GM12878 (cell line): ENCODE measurements around the gene C1QC. TPM values are rescaled to one million over a fixed set of nuclear protein-coding genes. Genes with fewer than 3 reads are reported as not detected.

ENCODE experiments used
- ATAC-seq: fragments of 200-7000 bp; cut with Tn5 transposase; 3 replicates; pipeline ENCODE4 v1.9.1; 2020; ENCODE audit warnings: mild to moderate bottlenecking, moderate library complexity
- BruUV-seq: library from RNA; stranded (reverse); fragments of 400-500 nt; replicated peaks from 2 replicates; lab custom pipeline; 2021; lab: Mats Ljungman, UMichigan
- CTCF ChIA-PET: fragments of 300-600 bp; sonication (Branson Sonifier 250); formaldehyde crosslinking; extraction: SDS; loops from one replicate; lab custom pipeline; 2021; ENCODE audit warnings: inconsistent platforms; lab: Yijun Ruan, JAX
- POLR2A ChIA-PET: fragments of 350-600 bp; formaldehyde crosslinking; extraction: SDS; loops from one replicate; lab custom pipeline; 2021; ENCODE audit warnings: inconsistent platforms; lab: Charles Lee
- RAD21 ChIA-PET: fragments of 300-600 bp; sonication (Branson Sonifier 250); formaldehyde crosslinking; loops from one replicate; lab custom pipeline; 2023; ENCODE audit warnings: antibody characterized with exemption; ENCODE audit not compliant: unreplicated experiment; lab: Charles Lee
- SMC1A ChIA-PET: fragments of 300-600 bp; sonication (Branson Sonifier 250); formaldehyde crosslinking; loops from one replicate; lab custom pipeline; 2023; ENCODE audit not compliant: unreplicated experiment, uncharacterized antibody; lab: Charles Lee
- DNase-seq: peaks from one replicate; pipeline ENCODE4 v3.0.0-alpha.2; 2011; ENCODE audit warnings: low read depth, low spot score
- FAIRE-seq: peaks from 3 replicates; lab custom pipeline; 2011; peaks lifted over from hg19 to GRCh38; lab: Jason Lieb, UNC
- H2AFZ ChIP-seq: 2 replicates; pipeline ENCODE4 v1.6.0; 2011; ENCODE audit warnings: low read depth, low read length, control low read depth; ENCODE audit not compliant: control insufficient read depth
- H3K27ac ChIP-seq: 2 replicates; pipeline ENCODE4 v1.5.1; 2011; ENCODE audit warnings: control low read depth; ENCODE audit not compliant: control insufficient read depth, insufficient read depth
- H3K27me3 ChIP-seq, 2 experiments: replicated peaks in 1 of 2; 2 replicates each; pipeline versions ENCODE4 v1.6.0 to v1.6.1; 2011; ENCODE audit warnings: low read length in 1 of 2; ENCODE audit not compliant: control insufficient read depth in 2 of 2, insufficient read depth in 2 of 2
- H3K36me3 ChIP-seq, 2 experiments: 2 replicates each; pipeline ENCODE4 v1.5.1; 2011; ENCODE audit warnings: low read length in 1 of 2; ENCODE audit not compliant: control insufficient read depth in 2 of 2, insufficient read depth in 2 of 2
- H3K4me1 ChIP-seq: 2 replicates; pipeline ENCODE4 v1.6.1; 2011; ENCODE audit warnings: mild to moderate bottlenecking, low read length, moderate library complexity, mixed read lengths; ENCODE audit not compliant: control insufficient read depth, insufficient read depth
- H3K4me2 ChIP-seq: 2 replicates; pipeline ENCODE4 v1.6.0; 2011; ENCODE audit warnings: control low read depth; ENCODE audit not compliant: control insufficient read depth, insufficient read depth
- H3K4me3 ChIP-seq: fragments of 200-600 bp; sonication (generic); 2 replicates; pipeline ENCODE4 v1.5.1; 2016
- H3K79me2 ChIP-seq: 2 replicates; pipeline ENCODE4 v1.6.0; 2011; ENCODE audit warnings: low read length; ENCODE audit not compliant: control insufficient read depth, insufficient read depth
- H3K9ac ChIP-seq: 2 replicates; pipeline ENCODE4 v1.8.0; 2011; ENCODE audit warnings: low read length, control low read depth, mixed read lengths; ENCODE audit not compliant: control insufficient read depth, insufficient read depth
- H3K9me3 ChIP-seq: replicated peaks from 3 replicates; pipeline ENCODE4 v1.5.1; 2011; ENCODE audit warnings: mild to moderate bottlenecking, low read length; ENCODE audit not compliant: control insufficient read depth, insufficient read depth
- H4K20me1 ChIP-seq: 2 replicates; pipeline ENCODE4 v1.6.0; 2011; ENCODE audit not compliant: control insufficient read depth, insufficient read depth
- CBX3 ChIP-seq: fragments of 200-600 bp; sonication (generic); IDR thresholded peaks from 2 replicates; pipeline ENCODE4 v1.6.1; 2016; ENCODE audit warnings: low read depth, borderline replicate concordance
- CHD4 ChIP-seq: fragments of 200-600 bp; sonication (generic); IDR thresholded peaks from 2 replicates; pipeline ENCODE4 v1.6.1; 2016; ENCODE audit warnings: mild to moderate bottlenecking
- CREB1 ChIP-seq: IDR thresholded peaks from 2 replicates; pipeline ENCODE4 v1.6.1; 2012; ENCODE audit warnings: low read depth, mild to moderate bottlenecking, inconsistent platforms
- EED ChIP-seq: sonication (generic); IDR thresholded peaks from 2 replicates; pipeline ENCODE4 v1.6.1; 2016; ENCODE audit warnings: antibody characterized with exemption, low read depth
- GABPA ChIP-seq: IDR thresholded peaks from 2 replicates; pipeline ENCODE4 v1.6.1; 2014; ENCODE audit warnings: antibody characterized with exemption, low read depth, mild to moderate bottlenecking, inconsistent platforms
- IKZF2 ChIP-seq, 2 experiments: fragments of 450-650 bp; IDR thresholded peaks; 2 replicates each; pipeline ENCODE4 v1.6.1; 2017; ENCODE audit warnings: mild to moderate bottlenecking in 2 of 2, moderate library complexity in 2 of 2
- KLF5 ChIP-seq: fragments of 450-650 bp; IDR thresholded peaks from 2 replicates; pipeline ENCODE4 v1.6.1; 2014; ENCODE audit warnings: mild to moderate bottlenecking; ENCODE audit not compliant: partially characterized antibody
- NFXL1 ChIP-seq: fragments of 450-650 bp; IDR thresholded peaks from 2 replicates; pipeline ENCODE4 v1.6.1; 2017; ENCODE audit warnings: antibody characterized with exemption, mild to moderate bottlenecking, borderline replicate concordance
- NFYB ChIP-seq: IDR thresholded peaks from 2 replicates; pipeline ENCODE4 v1.6.1; 2011; ENCODE audit warnings: low read depth, mild to moderate bottlenecking, low read length, improper control_type of control experiment, moderate library complexity; ENCODE audit not compliant: insufficient read depth
- NR2F1 ChIP-seq: fragments of 450-650 bp; conservative IDR thresholded peaks from 2 replicates; pipeline ENCODE4 v1.6.1; 2017; ENCODE audit warnings: mild to moderate bottlenecking
- POU2F2 ChIP-seq: IDR thresholded peaks from 3 replicates; pipeline ENCODE4 v1.6.1; 2011; ENCODE audit warnings: low read depth, mild to moderate bottlenecking, low read length, borderline replicate concordance
- RAD21 ChIP-seq: IDR thresholded peaks from 2 replicates; pipeline ENCODE4 v1.6.1; 2011; ENCODE audit warnings: mild to moderate bottlenecking, low read depth, low read length, moderate library complexity; ENCODE audit not compliant: insufficient read depth
- SIN3A ChIP-seq: IDR thresholded peaks from 2 replicates; pipeline ENCODE4 v1.6.1; 2012; ENCODE audit warnings: low read depth, low read length, improper control_type of control experiment
- STAT1 ChIP-seq: fragments of 450-650 bp; conservative IDR thresholded peaks from 2 replicates; pipeline ENCODE4 v1.6.1; 2014; ENCODE audit warnings: antibody characterized with exemption, mild to moderate bottlenecking
- TCF7 ChIP-seq: IDR thresholded peaks from 2 replicates; pipeline ENCODE4 v1.6.1; 2014; ENCODE audit warnings: antibody characterized with exemption, borderline replicate concordance
- WGBS: methylation state at CpG from one replicate; pipeline ENCODE4 v1.1.6; 2016; ENCODE audit warnings: low lambda C conversion rate; ENCODE audit not compliant: insufficient replicate concordance, insufficient coverage; ENCODE audit errors: missing lambda C conversion rate; 5-methylcytosine and 5-hydroxymethylcytosine counted together
- in situ Hi-C: fragments of 300-500 bp; cut with MboI; formaldehyde crosslinking; loops from 9 replicates; pipeline ENCODE4 v1.14.3; 2018; ENCODE audit warnings: mixed read lengths
- intact Hi-C: fragments of 100-400 bp; cut with micrococcal nuclease; formaldehyde crosslinking; loops from one replicate; pipeline ENCODE4 v1.14.2; 2022; ENCODE audit not compliant: unreplicated experiment
- polyA plus RNA-seq, 11 experiments: library from polyadenylated mRNA; depleted of rRNA in 4 of 11; unstranded in 6 of 11; stranded (reverse) in 5 of 11; fragments of >200 nt; fragmentation: Nextera tagmentation in 4 of 11; fragmentation: Illumina TruSeq in 1 of 11; extraction: Ambion mirVana in 4 of 11; extraction: Trizol in 1 of 11; gene quantifications; 1 replicate in 1 of 11; 2 replicates in 10 of 11; pipeline versions ENCODE4 v1.2.1 to v1.2.3, GENCODE V29; 2011 to 2016; ENCODE audit warnings: inconsistent platforms in 2 of 11, missing spikeins in 2 of 11, low read depth in 1 of 11
- total RNA-seq, 4 experiments: library from RNA; depleted of rRNA in 3 of 4; stranded (reverse); fragments of >200 nt in 3 of 4; fragmentation: Illumina TruSeq in 1 of 4; extraction: Trizol in 1 of 4; gene quantifications; 2 replicates each; pipeline versions ENCODE4 v1.2.1 to v1.2.3, GENCODE V29; 2013 to 2021
- TF ChIP-seq, protein P1 (sequence below): fragments of 450-650 bp; formaldehyde crosslinking; IDR thresholded peaks from 2 replicates; pipeline ENCODE4 v1.5.0; 2022; ENCODE audit warnings: mild to moderate bottlenecking, missing genetic modification characterization
- TF ChIP-seq, protein P2 (sequence below): IDR thresholded peaks from 2 replicates; pipeline ENCODE4 v1.6.1; 2011; ENCODE audit warnings: borderline replicate concordance, low read depth, mild to moderate bottlenecking, moderate library complexity, mixed read lengths, low read length; ENCODE audit not compliant: insufficient read depth; ENCODE audit errors: extremely low read length

The C1QC gene
- total and polyA plus RNA-seq, 10 of the 15 experiments (the other 5 are each of a cell fraction or from before 2014, with no cell fraction given) = 0.74 TPM; not detected in 9

DNA sequence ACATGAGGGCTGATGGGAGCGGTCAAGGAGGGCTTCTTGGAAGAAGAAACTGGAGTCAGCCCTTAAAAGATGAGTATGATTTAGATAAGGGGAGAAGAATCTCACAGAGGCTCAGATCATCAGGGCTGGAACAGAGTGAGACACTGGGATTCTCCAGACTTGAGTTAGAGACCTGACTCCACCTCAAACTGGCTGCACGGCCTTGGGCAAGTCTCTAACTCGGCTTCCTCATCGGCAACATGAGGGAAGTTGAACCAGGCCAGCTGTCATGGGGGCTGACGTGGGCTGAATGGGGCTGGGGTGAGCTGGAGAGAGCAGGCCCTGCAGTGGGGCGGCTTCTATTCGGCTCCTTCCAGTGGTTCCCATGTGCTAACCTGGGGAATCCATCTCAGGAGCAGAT, 2.5 kb downstream of the C1QC start:
- no peak for ATAC-seq
- Histone ChIP-seq H3K9ac (no peak overlapping the region), H2AFZ (no peak overlapping the region), H4K20me1 (no peaks in the 10 kb centered on the region), H3K36me3 (no peaks in the 10 kb centered on the region), H3K4me3 (no peak overlapping the region), H3K79me2 (no peaks in the 10 kb centered on the region), H3K9me3 (no peaks in the 10 kb centered on the region; the same call in 2 of the 3 replicates), H3K27ac (no peak overlapping the region), H3K27me3 (no peaks in the 10 kb centered on the region; a peak in 2 of 4 replicates), H3K4me1 (no peaks in the 10 kb centered on the region), H3K4me2 (no peak overlapping the region)
- in situ Hi-C loops = loop anchor here (5.0 kb wide), 2 partner anchors 229 to 514 kb away; no protein-coding TSS in a partner anchor
- POLR2A ChIA-PET = no interaction called here
- intact Hi-C loops = no loop called here
- RAD21 ChIA-PET = no interaction called here
- WGBS = 21% methylated on average over 7 of the region's 7 CpGs
- no peak for FAIRE-seq
- no peak for DNase-seq
- TF ChIP-seq IKZF2 (IDR thresholded peaks at IDR 0.05) = no peak
- TF ChIP-seq, protein P1, sequence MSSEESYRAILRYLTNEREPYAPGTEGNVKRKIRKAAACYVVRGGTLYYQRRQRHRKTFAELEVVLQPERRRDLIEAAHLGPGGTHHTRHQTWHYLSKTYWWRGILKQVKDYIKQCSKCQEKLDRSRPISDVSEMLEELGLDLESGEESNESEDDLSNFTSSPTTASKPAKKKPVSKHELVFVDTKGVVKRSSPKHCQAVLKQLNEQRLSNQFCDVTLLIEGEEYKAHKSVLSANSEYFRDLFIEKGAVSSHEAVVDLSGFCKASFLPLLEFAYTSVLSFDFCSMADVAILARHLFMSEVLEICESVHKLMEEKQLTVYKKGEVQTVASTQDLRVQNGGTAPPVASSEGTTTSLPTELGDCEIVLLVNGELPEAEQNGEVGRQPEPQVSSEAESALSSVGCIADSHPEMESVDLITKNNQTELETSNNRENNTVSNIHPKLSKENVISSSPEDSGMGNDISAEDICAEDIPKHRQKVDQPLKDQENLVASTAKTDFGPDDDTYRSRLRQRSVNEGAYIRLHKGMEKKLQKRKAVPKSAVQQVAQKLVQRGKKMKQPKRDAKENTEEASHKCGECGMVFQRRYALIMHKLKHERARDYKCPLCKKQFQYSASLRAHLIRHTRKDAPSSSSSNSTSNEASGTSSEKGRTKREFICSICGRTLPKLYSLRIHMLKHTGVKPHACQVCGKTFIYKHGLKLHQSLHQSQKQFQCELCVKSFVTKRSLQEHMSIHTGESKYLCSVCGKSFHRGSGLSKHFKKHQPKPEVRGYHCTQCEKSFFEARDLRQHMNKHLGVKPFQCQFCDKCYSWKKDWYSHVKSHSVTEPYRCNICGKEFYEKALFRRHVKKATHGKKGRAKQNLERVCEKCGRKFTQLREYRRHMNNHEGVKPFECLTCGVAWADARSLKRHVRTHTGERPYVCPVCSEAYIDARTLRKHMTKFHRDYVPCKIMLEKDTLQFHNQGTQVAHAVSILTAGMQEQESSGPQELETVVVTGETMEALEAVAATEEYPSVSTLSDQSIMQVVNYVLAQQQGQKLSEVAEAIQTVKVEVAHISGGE (CRISPR knock-in tag) = no peak
- TF ChIP-seq GABPA = no peak
- no peak for TF ChIP-seq CREB1
- TF ChIP-seq NR2F1 = no peak
- TF ChIP-seq, protein P2, sequence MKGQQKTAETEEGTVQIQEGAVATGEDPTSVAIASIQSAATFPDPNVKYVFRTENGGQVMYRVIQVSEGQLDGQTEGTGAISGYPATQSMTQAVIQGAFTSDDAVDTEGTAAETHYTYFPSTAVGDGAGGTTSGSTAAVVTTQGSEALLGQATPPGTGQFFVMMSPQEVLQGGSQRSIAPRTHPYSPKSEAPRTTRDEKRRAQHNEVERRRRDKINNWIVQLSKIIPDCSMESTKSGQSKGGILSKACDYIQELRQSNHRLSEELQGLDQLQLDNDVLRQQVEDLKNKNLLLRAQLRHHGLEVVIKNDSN = no peak
- no peak for TF ChIP-seq CBX3
- no peak for TF ChIP-seq NFYB
- TF ChIP-seq CHD4 = no peak
- TF ChIP-seq NFXL1 = no peak
- no peak for TF ChIP-seq SIN3A
- TF ChIP-seq EED = no peak
- TF ChIP-seq KLF5 = no peak
- TF ChIP-seq STAT1 = no peak
- TF ChIP-seq POU2F2 = no peak
- no peak for TF ChIP-seq TCF7
- TF ChIP-seq RAD21 = no peak
- CTCF ChIA-PET = interaction anchor here (1.3 to 1.4 kb wide), 2 partner anchors 30 to 226 kb away, joined by 3 to 4 read pairs; no protein-coding TSS in a partner anchor
- SMC1A ChIA-PET = interaction anchor here (0.9 kb wide), 1 partner anchor 226 kb away, joined by 5 read pairs; no protein-coding TSS in a partner anchor
- no TSS peak for BruUV-seq
